T-helper 2 cell treated with Interferon-gamma antibody and Interleukin-4, amounts not matched to agents 100 ng/mL and 5 ng/mL, for 36 hours (primary cell): ENCODE data around the gene TNFRSF21. TPM values are rescaled to one million over a fixed set of nuclear protein-coding genes. Genes with fewer than 3 reads are reported as not detected.
"Not testable (repeated sequence)": the region's sequence is repeated elsewhere in the genome, so short reads cannot be mapped to it uniquely, and the experiment has no call there.

Source experiments
- intact Hi-C: fragments of 100-400 bp; cut with micrococcal nuclease; formaldehyde crosslinking; loops from one replicate; pipeline ENCODE4 v1.15.1; 2023
- total RNA-seq: library from RNA; stranded (reverse); gene quantifications from 2 replicates; pipeline ENCODE4 v1.2.3, GENCODE V29; 2022

The TNFRSF21 gene
- total RNA-seq, 1 donor from 2014 or later = 0.20 TPM

DNA sequence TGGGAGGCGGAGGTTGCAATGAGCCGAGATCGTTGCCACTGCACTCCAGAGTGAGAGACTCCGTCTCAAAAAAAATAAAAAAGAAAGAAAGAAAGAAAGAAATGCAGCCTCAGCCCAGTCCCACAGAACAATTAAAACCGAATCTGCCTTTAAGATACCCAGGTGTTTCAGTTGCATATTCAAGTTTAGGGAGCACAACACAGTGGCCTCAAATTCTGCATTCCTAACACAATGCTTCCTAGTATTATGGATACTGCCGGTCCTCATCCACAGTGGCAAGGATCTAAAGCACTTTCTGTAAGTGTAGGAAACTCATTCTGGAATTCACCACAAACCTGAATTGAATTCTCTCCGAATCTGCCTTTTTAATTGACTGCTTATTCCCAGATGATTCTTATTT lies 80.5 kb downstream of the TNFRSF21 start:
- intact Hi-C loops = no loop called here

DNA sequence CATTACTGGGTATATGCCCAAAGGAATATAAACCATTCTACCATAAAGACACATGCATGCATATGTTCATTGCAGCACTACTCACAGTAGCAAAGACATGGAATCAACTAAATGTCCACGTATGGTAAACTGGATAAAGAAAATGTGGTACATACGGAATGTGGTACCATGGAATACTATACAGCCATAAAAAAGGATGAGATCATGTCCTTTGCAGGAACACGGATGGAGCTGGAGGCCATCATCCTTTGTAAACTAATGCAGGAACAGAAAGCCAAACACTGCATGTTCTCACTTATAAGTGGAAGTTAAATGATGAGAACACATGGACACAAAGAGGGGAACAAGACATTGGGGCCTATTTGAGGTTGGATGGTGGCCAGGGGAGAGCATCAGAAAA lies 81.6 kb downstream of the TNFRSF21 start:
- intact Hi-C loops = not testable (repeated sequence)

DNA sequence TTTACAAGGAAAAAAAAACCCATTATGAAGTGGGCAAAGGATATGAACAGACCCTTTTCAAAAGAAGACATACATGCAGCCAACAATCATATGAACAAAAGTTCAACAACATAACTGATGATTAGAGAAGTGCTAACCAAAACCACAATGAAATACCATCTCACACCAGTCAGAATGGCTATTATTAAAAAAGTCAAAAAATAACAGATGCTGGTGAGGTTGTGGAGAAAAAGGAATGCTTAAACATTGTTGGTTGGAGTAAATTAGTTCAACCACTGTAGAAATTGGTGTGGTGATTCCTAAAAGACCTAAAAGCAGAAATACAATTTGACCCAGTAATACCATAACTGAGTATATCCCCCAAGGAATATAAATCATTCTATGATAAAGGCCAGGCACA lies 86.5 kb downstream of the TNFRSF21 start:
- intact Hi-C loops = not testable (repeated sequence)

DNA sequence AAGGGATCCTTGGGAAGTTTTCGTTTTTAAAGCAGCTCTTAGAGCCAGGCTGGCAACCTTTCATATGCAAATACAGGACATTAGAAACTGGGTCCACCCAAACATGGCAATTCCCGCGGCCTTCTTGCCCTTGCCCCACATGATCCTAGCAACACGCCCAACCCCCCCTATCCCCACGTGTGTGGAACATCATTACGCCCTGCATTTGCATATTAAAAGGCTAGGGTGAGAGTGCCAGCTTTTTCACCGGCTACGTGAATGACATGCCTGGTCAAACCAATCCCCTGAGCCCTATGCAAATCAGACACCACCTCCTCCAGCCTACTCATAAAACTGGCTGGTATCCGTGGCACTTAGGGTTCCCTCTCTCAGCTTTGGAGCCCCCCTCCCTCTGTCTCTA lies 88.1 kb downstream of the TNFRSF21 start:
- intact Hi-C loops = no loop called here

DNA sequence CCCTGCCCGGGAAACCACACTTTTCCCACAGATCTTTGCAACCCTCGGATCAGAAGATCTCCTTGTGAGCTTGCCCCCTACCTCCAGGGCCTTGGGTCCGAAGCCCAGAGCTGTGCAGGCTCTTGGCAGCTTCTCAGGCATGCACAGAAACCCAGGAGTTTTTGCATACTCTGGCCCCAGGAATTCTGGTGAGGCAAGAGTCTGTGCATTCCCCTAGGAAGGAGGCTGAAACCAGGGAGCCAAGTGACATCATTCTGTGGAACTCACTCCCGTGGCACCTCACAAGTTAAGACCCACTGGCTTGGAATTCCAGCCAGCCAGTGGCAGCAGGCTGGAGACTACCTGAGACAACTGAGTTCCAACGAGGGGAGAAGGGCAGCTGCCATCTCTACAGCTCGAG lies 100.1 kb downstream of the TNFRSF21 start:
- intact Hi-C loops = no loop called here

DNA sequence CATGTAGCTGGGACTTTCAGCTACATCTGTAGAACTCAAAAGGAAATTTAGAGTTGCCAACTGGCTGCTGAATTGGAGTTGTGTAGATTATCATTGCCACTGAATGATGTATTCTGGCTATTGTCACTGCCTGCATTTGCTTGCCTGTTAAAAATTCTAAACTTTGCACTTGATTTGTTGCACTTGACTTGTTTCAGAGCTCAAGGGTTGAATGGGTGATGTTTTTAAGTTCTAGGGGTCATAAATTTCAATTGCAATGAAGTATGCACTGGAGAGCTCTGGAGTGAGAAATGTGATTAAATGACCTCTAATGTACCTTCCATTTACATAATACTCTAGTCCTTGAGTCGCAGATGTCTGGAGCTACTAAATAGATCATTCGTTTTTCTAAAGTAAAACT lies 102.4 kb downstream of the TNFRSF21 start:
- intact Hi-C loops = no loop called here

DNA sequence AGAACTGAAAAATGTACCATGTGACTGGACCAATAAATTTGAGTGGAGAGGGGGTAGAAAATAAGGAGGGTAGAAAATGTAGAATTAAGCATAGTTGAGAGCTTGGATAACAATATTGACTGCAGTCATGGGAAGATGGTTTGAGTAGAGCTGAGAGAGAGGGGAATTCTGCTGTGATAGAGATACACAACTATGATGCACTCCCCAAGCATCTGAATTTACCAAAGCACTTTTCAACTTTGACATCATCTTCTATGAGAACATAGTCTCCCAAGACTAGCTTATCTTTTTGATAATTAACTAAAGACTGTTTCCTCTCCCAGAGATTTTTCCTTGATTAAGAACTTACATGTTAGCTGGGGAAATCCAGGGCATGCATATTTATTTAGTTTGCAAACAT lies 103.1 kb downstream of the TNFRSF21 start:
- intact Hi-C loops = no loop called here

DNA sequence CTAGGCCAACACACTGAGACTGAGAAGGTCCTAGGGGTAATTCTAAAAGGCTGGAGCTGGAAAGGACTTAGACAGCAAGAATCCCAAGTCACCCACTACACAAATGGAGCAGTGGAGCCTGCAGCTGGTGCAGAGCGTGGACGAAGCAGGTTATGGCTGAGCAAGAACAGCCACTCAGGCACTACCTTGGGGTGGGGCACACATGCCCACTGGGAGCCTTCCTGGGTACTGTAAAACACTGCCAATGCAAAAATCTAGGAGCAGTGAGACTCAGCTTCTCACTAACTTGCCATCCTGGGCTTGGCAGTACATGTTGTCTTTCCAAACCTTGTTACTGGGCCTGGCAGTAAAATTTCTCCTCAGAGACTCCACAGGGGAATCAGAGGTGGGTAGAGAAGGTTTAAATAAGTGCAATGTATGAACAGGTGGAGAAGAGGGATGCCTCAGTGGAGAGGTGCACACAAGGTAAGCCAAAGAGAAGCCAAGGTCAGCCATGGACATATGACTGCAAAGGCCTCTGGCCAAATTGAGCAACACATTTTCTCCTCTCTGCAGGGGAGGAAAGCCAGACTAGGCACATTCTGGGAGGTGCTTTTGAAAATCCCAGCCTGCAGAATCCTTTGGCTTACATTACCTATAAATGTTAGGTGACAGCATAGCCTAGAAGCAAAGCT lies 105.6 kb downstream of the TNFRSF21 start:
- intact Hi-C loops = no loop called here

DNA sequence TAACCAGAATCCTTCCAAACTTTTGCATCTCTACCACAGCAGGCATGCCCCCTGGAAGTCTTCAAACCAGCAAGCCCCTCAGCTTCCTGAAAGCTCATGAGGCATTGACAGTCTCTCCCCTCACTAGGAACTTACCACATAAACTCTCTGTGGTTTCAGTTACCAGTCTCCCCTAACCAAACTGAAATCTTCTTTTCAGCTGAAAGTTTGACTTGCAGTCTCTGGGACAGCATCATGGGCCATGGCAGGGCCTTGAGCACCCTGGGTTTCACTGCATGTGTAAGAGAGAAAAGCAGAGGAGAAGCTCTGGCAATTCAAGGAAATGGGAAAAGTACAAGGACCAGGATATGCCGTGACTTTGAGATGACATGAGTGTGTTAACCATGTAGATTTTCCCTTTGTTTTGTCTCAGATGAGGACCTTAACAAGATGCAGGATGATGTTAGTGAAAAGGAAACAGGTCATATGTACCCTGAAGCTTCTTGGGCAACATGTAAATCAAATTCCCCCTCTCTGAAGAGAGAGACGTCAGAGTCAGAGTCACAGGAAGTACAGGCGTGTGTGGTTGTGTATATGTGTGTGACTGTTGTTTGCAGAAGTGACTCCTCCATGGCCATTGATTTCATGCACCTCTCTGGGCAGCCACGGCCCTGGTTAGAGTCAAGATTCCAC lies 106.3 kb downstream of the TNFRSF21 start:
- intact Hi-C loops = no loop called here

DNA sequence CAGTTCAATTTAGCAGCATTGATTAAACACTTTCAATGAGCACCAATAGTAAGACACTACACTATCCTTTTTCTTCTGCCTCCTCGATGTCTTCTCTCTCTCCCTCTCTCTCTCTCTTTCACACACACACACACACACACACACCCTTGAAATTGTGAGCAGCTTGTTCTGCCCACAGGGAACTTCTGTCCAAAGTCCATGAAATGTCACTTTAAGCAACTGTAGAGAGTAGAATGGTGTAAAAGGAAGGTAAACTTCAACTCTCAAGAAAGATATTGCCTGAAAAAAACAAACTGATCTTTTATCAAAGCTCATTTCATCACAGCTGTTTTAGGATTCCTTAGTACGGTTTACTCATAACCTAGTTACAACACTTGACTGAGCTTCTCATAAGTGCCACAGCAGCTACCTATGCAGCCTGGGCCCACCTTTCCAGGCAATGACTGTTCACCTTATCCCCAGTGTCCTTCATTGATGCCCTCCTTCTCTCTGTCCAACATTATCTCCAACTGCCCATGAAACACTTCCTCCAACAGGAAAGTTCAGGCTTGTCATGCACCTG lies 107.0 kb downstream of the TNFRSF21 start:
- intact Hi-C loops = no loop called here

DNA sequence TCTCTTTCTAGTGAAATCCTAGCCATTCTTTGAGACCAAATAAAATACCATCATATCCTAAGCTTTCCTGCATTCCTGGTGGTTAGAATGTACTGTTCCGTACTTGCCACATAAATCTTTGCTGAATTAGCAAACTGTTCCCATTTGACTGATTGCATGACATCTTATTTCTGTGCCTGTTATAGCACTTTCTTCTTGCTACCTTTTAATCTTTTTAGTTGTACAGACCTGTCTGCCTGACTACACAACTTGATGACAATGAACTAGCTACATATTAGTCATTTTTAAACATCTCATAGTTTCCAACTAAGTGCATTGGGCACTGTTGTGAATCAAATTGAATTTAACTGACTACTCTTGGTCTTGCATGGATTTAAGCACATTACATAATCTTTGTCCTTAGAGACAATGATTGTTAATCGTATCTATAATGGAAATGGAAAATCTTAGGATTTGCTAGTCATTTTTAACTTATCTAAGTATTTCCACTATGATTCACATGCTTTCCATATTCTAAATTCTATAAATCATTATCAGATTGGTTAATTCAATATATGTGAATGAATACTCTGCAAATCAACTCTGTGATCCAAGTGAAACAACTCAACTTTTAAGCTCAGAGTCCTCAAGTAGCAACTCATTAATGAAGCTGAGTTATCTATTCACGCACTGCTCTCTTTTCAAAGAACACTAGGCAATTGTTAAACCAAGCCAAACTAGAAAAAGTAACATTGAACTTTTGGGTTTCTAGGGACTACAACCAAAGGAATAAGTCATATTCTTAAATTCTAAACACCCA lies 109.0 kb downstream of the TNFRSF21 start:
- intact Hi-C loops = no loop called here

DNA sequence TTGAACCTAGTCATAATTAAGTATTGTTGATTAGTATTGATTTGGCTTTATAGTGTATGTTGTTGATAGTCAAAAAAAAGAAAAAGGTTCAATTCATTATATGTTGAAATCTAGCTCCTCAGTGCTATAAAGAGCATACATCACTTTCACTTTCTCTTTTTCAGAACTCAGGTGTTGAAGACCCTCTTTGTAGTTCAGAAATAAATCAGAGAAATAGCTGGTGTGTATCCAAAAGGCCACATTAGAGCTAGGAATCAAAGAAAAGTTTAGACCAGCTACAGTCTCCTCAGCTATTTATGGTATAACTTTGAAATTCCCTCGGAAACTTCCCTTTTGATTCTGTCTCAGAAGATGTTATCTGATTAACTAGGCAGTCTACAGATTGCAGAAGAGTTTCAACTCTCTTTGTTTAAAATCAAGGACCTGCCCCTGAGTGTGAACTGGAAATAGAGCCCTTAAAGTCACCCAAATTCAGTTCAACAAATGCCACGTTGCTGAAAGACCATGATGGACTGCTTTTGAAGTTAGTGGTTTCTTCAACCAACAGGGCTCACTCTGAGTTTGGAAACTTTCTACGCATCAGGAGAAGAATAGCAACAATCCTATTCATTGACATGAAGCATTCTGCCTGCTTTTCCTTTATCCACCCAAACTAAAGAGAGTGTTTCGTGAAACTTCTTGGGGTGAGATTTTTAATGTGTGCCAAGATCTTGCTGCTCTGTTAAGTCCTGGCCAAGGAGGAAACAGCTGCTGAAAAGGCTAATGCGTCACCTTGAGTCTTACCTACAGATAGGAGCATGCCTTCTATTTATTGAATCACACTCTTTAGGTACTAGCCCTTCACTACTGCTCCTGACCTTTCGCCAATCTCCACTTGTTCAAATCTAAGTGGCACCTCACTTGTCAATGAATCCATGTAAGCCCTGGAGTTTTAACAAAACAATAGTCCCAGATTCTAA lies 111.7 kb downstream of the TNFRSF21 start:
- intact Hi-C loops = no loop called here

DNA sequence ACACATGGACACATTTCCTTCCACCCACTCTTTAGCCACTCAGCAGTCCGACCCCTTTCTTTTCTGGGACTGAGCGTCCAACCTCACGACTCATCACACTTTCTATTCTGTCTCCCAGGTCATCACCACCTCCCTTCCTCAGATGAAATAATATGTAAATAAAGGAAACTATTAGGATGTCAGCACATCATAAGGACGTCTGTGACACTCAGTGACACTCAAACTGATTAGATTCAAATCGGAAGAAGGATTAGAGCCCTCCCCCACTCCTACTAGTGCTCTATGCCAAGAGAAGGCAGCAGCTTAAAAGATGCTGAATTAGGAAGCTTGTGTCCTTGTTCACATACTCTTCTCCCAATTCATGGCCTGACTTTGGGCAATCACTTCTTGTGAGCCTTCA lies 113.6 kb downstream of the TNFRSF21 start:
- intact Hi-C loops = no loop called here

DNA sequence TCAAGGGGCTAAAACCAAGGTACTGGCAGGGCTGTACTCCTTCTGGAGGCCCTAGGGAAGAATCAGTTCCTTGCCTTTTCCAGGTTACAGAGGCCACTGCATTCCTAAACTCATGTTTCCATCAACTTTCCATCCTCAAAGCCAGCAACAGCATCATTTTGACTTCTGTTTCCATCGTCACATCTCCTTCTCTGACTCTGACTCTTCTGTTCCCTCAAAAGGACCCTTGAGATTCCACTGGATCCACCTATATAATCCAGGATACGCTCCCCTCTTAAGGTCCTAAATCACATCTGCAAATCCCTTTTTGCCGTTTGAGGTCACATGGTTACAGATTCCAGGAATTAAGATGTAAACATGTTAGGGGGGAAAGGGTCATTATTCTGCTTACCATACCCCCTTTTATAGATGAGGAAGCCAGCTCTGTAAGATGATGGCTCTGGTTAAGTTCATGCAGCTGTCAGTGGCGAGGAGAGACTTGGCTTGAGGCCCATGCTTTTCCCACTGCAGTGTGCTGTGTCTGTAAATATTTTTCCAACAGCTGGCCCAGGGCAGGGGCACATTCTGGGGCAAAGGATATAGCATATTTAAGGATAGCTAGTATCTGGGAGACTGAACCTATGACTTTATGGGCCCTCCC lies 114.6 kb downstream of the TNFRSF21 start:
- intact Hi-C loops = no loop called here

DNA sequence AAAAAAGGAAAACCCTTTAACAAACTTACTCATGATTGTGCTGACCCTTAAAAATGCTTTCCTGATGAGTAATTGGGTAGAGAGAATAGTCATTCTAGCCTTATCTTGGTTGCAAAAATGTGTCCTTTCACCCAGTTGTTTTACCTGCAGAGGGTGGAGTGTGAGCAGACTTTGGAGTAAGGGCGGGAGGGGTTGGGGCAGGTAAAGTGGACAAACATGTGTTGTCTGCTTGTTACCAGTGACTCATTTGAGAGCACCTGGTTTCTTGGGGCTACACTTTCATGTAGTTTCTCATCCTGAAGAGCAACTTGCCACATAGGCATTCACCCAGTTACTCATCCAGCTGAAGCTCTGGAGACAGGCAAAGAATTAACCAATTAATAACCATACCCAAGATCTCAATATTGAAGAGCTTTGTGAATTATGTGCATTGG lies 121.1 kb downstream of the TNFRSF21 start:
- intact Hi-C loops = no loop called here

DNA sequence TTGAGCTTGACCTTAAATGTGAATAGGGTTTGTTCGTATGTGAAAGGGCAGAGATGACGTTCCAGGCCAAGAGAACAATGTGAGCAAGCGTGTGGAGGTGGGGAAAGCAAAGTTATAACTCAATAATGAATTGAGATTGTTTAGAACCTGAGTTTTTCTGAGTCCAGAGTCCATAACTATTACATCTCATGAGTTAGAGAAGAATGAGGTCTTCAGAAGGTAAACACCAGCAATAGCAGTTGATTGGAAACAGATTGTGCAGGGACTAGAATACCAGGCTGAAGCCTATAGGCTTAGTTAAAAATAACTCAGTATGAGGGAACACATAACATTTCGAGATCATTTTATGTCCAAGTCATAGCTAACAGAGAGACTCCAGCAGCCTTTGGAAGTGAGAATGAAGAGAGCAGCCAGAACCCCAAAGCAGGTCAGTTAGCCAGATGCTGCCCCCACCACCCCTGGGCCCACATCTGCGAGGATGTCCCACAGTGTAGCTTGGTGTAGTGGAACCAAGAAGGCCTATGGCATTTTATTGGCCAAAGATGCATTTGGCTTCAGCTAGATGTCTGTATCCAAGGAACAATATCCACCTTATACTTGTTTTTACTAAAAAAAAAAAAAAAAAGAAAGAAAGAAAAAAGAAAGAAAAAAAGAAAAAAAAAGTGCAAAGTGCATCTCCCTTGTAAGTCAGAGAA lies 121.7 kb downstream of the TNFRSF21 start:
- intact Hi-C loops = no loop called here

DNA sequence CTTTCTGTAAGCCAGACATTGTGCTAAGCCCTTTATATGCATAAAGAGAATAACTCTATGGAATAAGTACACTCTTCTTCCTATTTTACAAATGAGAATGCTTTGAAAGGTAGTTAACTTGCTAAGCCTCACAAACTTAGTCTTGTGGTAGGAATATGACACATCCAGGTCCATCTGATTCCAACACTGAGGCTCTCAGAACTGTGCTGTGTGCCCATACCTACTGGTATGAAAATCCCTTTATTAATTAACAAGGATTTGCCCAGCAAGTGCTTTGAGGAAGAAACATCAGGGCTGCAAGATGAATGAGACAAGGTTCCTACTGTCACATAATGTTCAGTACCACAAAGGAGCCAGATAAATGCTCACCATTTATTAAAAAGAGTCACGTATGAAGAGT lies 122.6 kb downstream of the TNFRSF21 start:
- intact Hi-C loops = no loop called here

DNA sequence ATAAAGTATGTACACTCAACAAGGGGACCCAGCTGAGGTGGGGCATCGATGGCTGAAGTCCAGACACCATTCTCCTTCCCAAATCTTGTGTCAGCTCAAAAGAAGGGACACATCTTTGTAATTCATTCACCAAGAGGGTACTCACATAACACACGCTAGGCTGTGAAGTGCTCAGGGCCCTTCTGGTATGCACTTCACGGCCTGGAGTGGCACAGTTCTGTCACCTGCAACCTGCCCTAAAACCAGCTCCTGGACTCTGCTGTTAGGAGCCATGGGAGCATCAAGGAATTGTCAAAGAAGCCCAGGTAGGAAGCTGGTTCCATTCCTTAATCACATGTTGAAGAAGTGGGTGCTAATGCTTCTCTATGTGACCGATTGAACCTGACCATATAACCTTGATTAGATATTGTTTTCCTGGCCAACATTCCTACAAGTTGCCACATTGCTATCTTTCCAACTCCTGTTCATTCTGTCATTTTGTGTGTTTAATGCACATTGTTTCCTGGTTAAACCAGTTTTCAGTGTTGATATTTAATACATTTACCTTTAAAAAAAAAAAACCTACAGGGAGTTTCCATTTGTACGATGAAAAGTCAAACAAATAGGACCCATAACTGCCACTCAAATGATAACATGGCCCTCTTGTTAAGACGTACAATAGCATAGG lies 127.3 kb downstream of the TNFRSF21 start:
- intact Hi-C loops = no loop called here

DNA sequence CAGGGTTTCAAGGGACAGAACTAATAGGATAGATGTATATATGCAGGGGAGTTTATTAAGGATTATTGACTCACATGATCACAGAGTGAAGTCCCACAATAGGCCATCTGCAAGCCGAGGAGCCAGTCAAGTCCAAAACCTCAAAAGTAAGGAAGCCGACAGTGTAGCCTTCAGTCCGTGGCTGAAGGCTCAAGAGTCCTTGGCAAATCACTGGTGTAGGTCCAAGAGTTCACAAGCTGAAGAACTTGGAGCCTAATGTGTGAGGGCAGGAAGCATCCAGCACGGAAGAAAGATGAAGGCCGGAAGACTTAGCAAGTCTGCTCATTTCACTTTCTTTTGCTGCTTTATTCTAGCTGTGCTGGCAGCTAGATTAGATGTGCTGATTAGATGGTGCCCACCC lies 128.0 kb downstream of the TNFRSF21 start:
- intact Hi-C loops = no loop called here
